ENCODE results near the gene ABHD16A.
A peak's percentile ranks its signal among the peaks of the same experiment; 100 is the strongest.
"Not testable (repeated sequence)": the region's sequence is repeated elsewhere in the genome, so short reads cannot be mapped to it uniquely, and the experiment has no call there.

Gene ABHD16A

GRCh38 chr6:31713991-31714684, 11.0 kb upstream of the ABHD16A start:
- DNase-seq, result no peak

- DNase-seq, result no peak
Measured at GRCh38 chr6:31713465-31713864, 10.3 kb upstream of the ABHD16A start.

GRCh38 chr6:31712296-31712695, 9.2 kb upstream of the ABHD16A start:
- DNase-seq, result no peak

GRCh38 chr6:31711233-31711632, 8.1 kb upstream of the ABHD16A start:
- DNase-seq, result no peak

- peak; percentile 62 for DNase-seq
Measured at GRCh38 chr6:31710523-31711219, 7.5 kb upstream of the ABHD16A start.

- DNase-seq, result not testable (repeated sequence)
Measured at GRCh38 chr6:31709157-31709556, 6.0 kb upstream of the ABHD16A start.

- no peak for DNase-seq
Measured at GRCh38 chr6:31708224-31708623, 5.1 kb upstream of the ABHD16A start.

- DNase-seq, result no peak
Measured at GRCh38 chr6:31707701-31708100, 4.6 kb upstream of the ABHD16A start.

- DNase-seq, result no peak
Measured at GRCh38 chr6:31706599-31706998, 3.5 kb upstream of the ABHD16A start, which contains the start of gene LY6G6F. Gene LY6G6F (plus strand): TSS chr6:31706866. CDS start chr6:31706907, 41 bp downstream.

- DNase-seq, result no peak
Measured at GRCh38 chr6:31705931-31706330, 2.8 kb upstream of the ABHD16A start.

- DNase-seq, result no peak
Measured at GRCh38 chr6:31702405-31702818, 712 bp downstream of the ABHD16A start.

- peak; percentile 53 for DNase-seq
Measured at GRCh38 chr6:31701666-31702404, 1.3 kb downstream of the ABHD16A start.

GRCh38 chr6:31700740-31701401, 2.3 kb downstream of the ABHD16A start:
- DNase-seq, result no peak

- DNase-seq, result no peak
Measured at GRCh38 chr6:31697555-31697954, 5.6 kb downstream of the ABHD16A start.

- no peak for DNase-seq
Measured at GRCh38 chr6:31693535-31693934, 9.6 kb downstream of the ABHD16A start.

- DNase-seq, result no peak
Measured at GRCh38 chr6:31692886-31693285, 10.2 kb downstream of the ABHD16A start.

GRCh38 chr6:31692353-31692752, 10.8 kb downstream of the ABHD16A start:
- no peak for DNase-seq

- DNase-seq, result no peak
Measured at GRCh38 chr6:31691564-31692108, 11.5 kb downstream of the ABHD16A start.

GRCh38 chr6:31691078-31691463, 12.1 kb downstream of the ABHD16A start:
- no peak for DNase-seq

GRCh38 chr6:31690231-31691077, 12.7 kb downstream of the ABHD16A start:
- no peak for DNase-seq

GRCh38 chr6:31689249-31690110, 13.6 kb downstream of the ABHD16A start:
- no peak for DNase-seq
